HepG2 (cell line): ENCODE data around the gene NCDN.

Experiments
- CBX2 ChIP-seq, 2 experiments: fragments of 200-600 bp in 1 of 2; sonication (generic); formaldehyde crosslinking in 1 of 2; IDR thresholded peaks; 2 replicates each; pipeline versions ENCODE4 v1.7.0 to v1.8.1; 2018 to 2022; ENCODE audit warnings: low read depth in 2 of 2, low read length in 1 of 2, mild to moderate bottlenecking in 1 of 2, missing genetic modification reagents in 1 of 2
- POLR2A ChIP-seq, 2 experiments: IDR thresholded peaks; 2 replicates each; pipeline ENCODE4 v1.6.1; 2011; ENCODE audit warnings: low read depth in 2 of 2, low read length in 2 of 2, mild to moderate bottlenecking in 1 of 2, moderate library complexity in 1 of 2; ENCODE audit not compliant: insufficient read depth in 1 of 2
- ZNF317 ChIP-seq: sonication (generic); formaldehyde crosslinking; IDR thresholded peaks from 2 replicates; pipeline ENCODE4 v1.5.0; 2020; ENCODE audit warnings: mild to moderate bottlenecking, missing genetic modification reagents
- TF ChIP-seq, protein P1 (sequence below): sonication (generic); formaldehyde crosslinking; IDR thresholded peaks from 2 replicates; pipeline ENCODE4 v1.5.0; 2020; ENCODE audit warnings: mild to moderate bottlenecking, missing genetic modification reagents, moderate library complexity
- TF ChIP-seq, protein P2 (sequence below): sonication (generic); formaldehyde crosslinking; IDR thresholded peaks from 2 replicates; pipeline ENCODE4 v1.4.0; 2020; ENCODE audit warnings: missing genetic modification reagents
- TF ChIP-seq, protein P3 (sequence below), 2 experiments: IDR thresholded peaks; 2 replicates each; pipeline ENCODE4 v1.6.1; 2011 to 2012; ENCODE audit warnings: low read length in 2 of 2, borderline replicate concordance in 1 of 2, low read depth in 1 of 2, mild to moderate bottlenecking in 1 of 2, moderate library complexity in 1 of 2

DNA sequence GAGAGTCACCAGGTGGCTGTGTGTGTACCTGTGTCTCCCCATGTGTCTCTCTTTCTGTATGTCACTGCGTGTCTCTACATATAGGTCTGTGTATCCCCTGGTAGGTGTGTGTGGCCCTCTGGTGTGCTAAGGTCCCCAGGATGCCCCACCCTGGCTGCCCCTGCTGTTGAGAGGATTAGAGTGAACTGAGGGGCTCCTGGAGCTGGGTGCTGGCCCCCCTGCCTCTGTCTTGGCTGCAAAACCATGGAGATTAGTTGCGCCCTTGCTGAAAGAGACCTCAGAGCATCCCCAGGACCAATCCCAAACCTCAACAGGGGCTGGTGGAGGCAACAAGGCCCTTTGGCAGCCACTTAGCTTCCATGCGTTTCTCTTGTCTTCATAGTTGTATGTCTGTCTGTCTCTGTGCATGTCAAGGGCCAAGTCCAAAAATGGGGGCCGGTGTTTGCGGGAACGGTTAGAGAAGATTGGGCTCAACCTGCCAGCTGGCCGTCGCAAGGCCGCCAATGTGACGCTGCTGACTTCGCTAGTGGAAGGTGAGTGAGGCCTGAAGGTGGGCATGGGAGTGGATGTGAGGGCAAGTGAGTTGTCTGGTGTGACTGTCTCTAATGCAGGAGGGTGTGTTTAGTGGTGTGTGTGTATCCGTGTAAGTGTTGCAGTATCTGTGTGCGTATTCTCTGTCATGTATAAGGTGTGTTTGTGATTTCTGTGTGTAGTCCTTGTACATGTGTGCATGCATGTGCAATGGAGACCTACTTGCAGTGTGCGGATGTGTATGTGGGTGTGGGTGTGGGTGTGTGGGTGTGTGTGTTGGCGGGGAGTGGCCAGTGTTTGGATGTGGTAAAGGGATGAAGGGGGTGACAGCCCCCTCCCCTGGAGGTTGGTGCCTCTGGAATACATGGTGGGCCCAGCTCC, 32.2 kb downstream of the NCDN start:
- no peak for TF ChIP-seq ZNF317 (CRISPR knock-in tag)
- TF ChIP-seq, protein P1, sequence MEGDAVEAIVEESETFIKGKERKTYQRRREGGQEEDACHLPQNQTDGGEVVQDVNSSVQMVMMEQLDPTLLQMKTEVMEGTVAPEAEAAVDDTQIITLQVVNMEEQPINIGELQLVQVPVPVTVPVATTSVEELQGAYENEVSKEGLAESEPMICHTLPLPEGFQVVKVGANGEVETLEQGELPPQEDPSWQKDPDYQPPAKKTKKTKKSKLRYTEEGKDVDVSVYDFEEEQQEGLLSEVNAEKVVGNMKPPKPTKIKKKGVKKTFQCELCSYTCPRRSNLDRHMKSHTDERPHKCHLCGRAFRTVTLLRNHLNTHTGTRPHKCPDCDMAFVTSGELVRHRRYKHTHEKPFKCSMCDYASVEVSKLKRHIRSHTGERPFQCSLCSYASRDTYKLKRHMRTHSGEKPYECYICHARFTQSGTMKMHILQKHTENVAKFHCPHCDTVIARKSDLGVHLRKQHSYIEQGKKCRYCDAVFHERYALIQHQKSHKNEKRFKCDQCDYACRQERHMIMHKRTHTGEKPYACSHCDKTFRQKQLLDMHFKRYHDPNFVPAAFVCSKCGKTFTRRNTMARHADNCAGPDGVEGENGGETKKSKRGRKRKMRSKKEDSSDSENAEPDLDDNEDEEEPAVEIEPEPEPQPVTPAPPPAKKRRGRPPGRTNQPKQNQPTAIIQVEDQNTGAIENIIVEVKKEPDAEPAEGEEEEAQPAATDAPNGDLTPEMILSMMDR (CRISPR knock-in tag), result no peak
- TF ChIP-seq, protein P2, sequence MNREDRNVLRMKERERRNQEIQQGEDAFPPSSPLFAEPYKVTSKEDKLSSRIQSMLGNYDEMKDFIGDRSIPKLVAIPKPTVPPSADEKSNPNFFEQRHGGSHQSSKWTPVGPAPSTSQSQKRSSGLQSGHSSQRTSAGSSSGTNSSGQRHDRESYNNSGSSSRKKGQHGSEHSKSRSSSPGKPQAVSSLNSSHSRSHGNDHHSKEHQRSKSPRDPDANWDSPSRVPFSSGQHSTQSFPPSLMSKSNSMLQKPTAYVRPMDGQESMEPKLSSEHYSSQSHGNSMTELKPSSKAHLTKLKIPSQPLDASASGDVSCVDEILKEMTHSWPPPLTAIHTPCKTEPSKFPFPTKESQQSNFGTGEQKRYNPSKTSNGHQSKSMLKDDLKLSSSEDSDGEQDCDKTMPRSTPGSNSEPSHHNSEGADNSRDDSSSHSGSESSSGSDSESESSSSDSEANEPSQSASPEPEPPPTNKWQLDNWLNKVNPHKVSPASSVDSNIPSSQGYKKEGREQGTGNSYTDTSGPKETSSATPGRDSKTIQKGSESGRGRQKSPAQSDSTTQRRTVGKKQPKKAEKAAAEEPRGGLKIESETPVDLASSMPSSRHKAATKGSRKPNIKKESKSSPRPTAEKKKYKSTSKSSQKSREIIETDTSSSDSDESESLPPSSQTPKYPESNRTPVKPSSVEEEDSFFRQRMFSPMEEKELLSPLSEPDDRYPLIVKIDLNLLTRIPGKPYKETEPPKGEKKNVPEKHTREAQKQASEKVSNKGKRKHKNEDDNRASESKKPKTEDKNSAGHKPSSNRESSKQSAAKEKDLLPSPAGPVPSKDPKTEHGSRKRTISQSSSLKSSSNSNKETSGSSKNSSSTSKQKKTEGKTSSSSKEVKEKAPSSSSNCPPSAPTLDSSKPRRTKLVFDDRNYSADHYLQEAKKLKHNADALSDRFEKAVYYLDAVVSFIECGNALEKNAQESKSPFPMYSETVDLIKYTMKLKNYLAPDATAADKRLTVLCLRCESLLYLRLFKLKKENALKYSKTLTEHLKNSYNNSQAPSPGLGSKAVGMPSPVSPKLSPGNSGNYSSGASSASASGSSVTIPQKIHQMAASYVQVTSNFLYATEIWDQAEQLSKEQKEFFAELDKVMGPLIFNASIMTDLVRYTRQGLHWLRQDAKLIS (CRISPR knock-in tag), result no peak
- no peak for TF ChIP-seq POLR2A (IDR thresholded peaks at IDR 0.05; ENCODE audit: insufficient read depth in 1 of 2, low read depth in 2 of 2, low read length in 2 of 2)
- no peak for TF ChIP-seq CBX2 (IDR thresholded peaks at IDR 0.05; ENCODE audit: low read depth, low read length)
- no peak for TF ChIP-seq CBX2 (CRISPR knock-in tag; IDR thresholded peaks at IDR 0.05; ENCODE audit: low read depth)
- TF ChIP-seq, protein P3, sequence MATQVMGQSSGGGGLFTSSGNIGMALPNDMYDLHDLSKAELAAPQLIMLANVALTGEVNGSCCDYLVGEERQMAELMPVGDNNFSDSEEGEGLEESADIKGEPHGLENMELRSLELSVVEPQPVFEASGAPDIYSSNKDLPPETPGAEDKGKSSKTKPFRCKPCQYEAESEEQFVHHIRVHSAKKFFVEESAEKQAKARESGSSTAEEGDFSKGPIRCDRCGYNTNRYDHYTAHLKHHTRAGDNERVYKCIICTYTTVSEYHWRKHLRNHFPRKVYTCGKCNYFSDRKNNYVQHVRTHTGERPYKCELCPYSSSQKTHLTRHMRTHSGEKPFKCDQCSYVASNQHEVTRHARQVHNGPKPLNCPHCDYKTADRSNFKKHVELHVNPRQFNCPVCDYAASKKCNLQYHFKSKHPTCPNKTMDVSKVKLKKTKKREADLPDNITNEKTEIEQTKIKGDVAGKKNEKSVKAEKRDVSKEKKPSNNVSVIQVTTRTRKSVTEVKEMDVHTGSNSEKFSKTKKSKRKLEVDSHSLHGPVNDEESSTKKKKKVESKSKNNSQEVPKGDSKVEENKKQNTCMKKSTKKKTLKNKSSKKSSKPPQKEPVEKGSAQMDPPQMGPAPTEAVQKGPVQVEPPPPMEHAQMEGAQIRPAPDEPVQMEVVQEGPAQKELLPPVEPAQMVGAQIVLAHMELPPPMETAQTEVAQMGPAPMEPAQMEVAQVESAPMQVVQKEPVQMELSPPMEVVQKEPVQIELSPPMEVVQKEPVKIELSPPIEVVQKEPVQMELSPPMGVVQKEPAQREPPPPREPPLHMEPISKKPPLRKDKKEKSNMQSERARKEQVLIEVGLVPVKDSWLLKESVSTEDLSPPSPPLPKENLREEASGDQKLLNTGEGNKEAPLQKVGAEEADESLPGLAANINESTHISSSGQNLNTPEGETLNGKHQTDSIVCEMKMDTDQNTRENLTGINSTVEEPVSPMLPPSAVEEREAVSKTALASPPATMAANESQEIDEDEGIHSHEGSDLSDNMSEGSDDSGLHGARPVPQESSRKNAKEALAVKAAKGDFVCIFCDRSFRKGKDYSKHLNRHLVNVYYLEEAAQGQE (IDR thresholded peaks at IDR 0.05; ENCODE audit: borderline replicate concordance in 1 of 2, low read depth in 1 of 2, low read length in 2 of 2), result no peak
